DMS53 treated with DMSO at 0.1 percent for 48 hours (cell line): ENCODE results near the gene GSTM4.
"Not testable (repeated sequence)": the region's sequence is repeated elsewhere in the genome, so short reads cannot be mapped to it uniquely, and the experiment has no call there.

Source experiments
- DNase-seq: peaks from one replicate; lab custom pipeline; 2025; ENCODE audit not compliant: unreplicated experiment; lab: John Stamatoyannopoulos, UW

GSTM4 gene

GRCh38 chr1:109637446-109637845 lies 18.5 kb upstream of the GSTM4 start:
- no peak for DNase-seq

- no peak for DNase-seq
Measured at GRCh38 chr1:109639063-109639840, 16.6 kb upstream of the GSTM4 start.

GRCh38 chr1:109639841-109640184 lies 16.1 kb upstream of the GSTM4 start:
- DNase-seq, result no peak

- DNase-seq, result peak; percentile 25
Measured at GRCh38 chr1:109640285-109640865, 15.5 kb upstream of the GSTM4 start.

GRCh38 chr1:109641078-109641740 lies 14.7 kb upstream of the GSTM4 start:
- DNase-seq, result no peak

- no peak for DNase-seq
Measured at GRCh38 chr1:109641861-109642260, 14.0 kb upstream of the GSTM4 start.

GRCh38 chr1:109642626-109643025 lies 13.3 kb upstream of the GSTM4 start:
- no peak for DNase-seq

- DNase-seq, result peak; percentile 59
Measured at GRCh38 chr1:109643385-109644230, 12.3 kb upstream of the GSTM4 start.

GRCh38 chr1:109644670-109645069 lies 11.2 kb upstream of the GSTM4 start:
- DNase-seq, result no peak

- DNase-seq, result no peak
Measured at GRCh38 chr1:109649491-109649914, 6.4 kb upstream of the GSTM4 start.

- no peak for DNase-seq
Measured at GRCh38 chr1:109650609-109651008, 5.3 kb upstream of the GSTM4 start.

- DNase-seq, result no peak
Measured at GRCh38 chr1:109652402-109652801, 3.5 kb upstream of the GSTM4 start.

GRCh38 chr1:109653306-109653705 lies 2.6 kb upstream of the GSTM4 start:
- DNase-seq, result no peak

- DNase-seq, result no peak
Measured at GRCh38 chr1:109654519-109654918, 1.4 kb upstream of the GSTM4 start.

GRCh38 chr1:109657395-109657794 lies 1.5 kb downstream of the GSTM4 start:
- DNase-seq, result no peak

GRCh38 chr1:109657970-109658369 lies 2.1 kb downstream of the GSTM4 start:
- DNase-seq, result no peak

- DNase-seq, result no peak
Measured at GRCh38 chr1:109658533-109659042, 2.7 kb downstream of the GSTM4 start.

- no peak for DNase-seq
Measured at GRCh38 chr1:109659145-109659544, 3.2 kb downstream of the GSTM4 start.

- no peak for DNase-seq
Measured at GRCh38 chr1:109659997-109660690, 4.2 kb downstream of the GSTM4 start.

- not testable (repeated sequence) for DNase-seq
Measured at GRCh38 chr1:109660691-109661026, 4.8 kb downstream of the GSTM4 start.

GRCh38 chr1:109661391-109661790 lies 5.5 kb downstream of the GSTM4 start:
- DNase-seq, result no peak
